Measurements from ENCODE around the gene TGFB2.

TGFB2 gene

GRCh38 chr1:218466341-218467010 is 121.3 kb downstream of the TGFB2 start:
- no peak for DNase-seq

GRCh38 chr1:218467101-218468072 is 122.3 kb downstream of the TGFB2 start:
- DNase-seq, result no peak

- DNase-seq, result no peak
These were observed 123.6 kb downstream of the TGFB2 start for GRCh38 chr1:218468711-218469110.

- DNase-seq, result no peak
These were observed 127.7 kb downstream of the TGFB2 start for GRCh38 chr1:218472885-218473284.

- DNase-seq, result no peak
These were observed 128.4 kb downstream of the TGFB2 start for GRCh38 chr1:218473522-218473921.

GRCh38 chr1:218474128-218474527 is 129.0 kb downstream of the TGFB2 start:
- no peak for DNase-seq

GRCh38 chr1:218475275-218475674 is 130.1 kb downstream of the TGFB2 start:
- DNase-seq, result no peak

- DNase-seq, result no peak
These were observed 130.6 kb downstream of the TGFB2 start for GRCh38 chr1:218475699-218476098.

GRCh38 chr1:218476385-218476784 is 131.2 kb downstream of the TGFB2 start:
- DNase-seq, result no peak

GRCh38 chr1:218478336-218478735 is 133.2 kb downstream of the TGFB2 start:
- DNase-seq, result no peak

GRCh38 chr1:218479436-218480115 is 134.4 kb downstream of the TGFB2 start:
- DNase-seq, result no peak

GRCh38 chr1:218480137-218480536 is 135.0 kb downstream of the TGFB2 start:
- DNase-seq, result no peak

GRCh38 chr1:218480588-218481099 is 135.5 kb downstream of the TGFB2 start:
- no peak for DNase-seq

- no peak for DNase-seq
These were observed 136.1 kb downstream of the TGFB2 start for GRCh38 chr1:218481116-218481775.

GRCh38 chr1:218482683-218483082 is 137.5 kb downstream of the TGFB2 start:
- DNase-seq, result no peak

GRCh38 chr1:218485241-218485928 is 140.2 kb downstream of the TGFB2 start:
- DNase-seq, result no peak

- DNase-seq, result no peak
These were observed 143.4 kb downstream of the TGFB2 start for GRCh38 chr1:218488531-218488930.

- no peak for DNase-seq
These were observed 143.8 kb downstream of the TGFB2 start for GRCh38 chr1:218488986-218489385.

- DNase-seq, result no peak
These were observed 145.3 kb downstream of the TGFB2 start for GRCh38 chr1:218490406-218490922.

GRCh38 chr1:218492874-218493273 is 147.7 kb downstream of the TGFB2 start:
- DNase-seq, result no peak

- DNase-seq, result no peak
These were observed 148.8 kb downstream of the TGFB2 start for GRCh38 chr1:218493986-218494385.
